ENCODE results near the gene SLC44A2.

Gene SLC44A2

DNA sequence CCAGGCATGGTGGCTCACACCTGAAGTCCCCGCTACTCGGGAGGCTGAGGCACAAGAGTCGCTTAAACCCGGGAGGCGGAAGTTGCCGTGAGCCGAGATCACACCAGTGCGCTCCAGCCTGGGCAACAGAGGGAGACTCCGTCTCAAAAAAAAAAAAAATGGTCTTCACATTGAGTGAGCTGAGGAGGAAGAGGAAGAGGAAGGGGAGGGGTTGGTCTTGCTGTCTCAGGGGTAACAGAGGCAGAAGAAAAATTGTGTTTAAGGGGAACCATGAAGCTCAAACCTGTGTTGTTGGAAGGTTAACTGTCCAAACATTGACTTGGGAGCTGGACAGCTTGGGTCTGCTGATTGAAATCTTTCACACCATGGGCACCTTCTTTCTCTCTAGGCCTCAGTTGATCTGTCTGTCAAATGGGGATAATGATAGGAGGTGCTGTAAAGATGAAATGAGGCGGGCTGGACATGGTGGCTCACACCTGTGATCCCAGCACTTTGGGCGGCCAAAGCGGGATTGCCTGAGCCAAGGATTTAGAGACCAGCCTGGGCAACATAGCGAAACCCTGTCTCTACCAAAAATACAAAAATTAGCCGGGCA lies 9.8 kb upstream of the SLC44A2 start:
- no peak for DNase-seq (ENCODE audit: low read depth in 2 of 2)

DNA sequence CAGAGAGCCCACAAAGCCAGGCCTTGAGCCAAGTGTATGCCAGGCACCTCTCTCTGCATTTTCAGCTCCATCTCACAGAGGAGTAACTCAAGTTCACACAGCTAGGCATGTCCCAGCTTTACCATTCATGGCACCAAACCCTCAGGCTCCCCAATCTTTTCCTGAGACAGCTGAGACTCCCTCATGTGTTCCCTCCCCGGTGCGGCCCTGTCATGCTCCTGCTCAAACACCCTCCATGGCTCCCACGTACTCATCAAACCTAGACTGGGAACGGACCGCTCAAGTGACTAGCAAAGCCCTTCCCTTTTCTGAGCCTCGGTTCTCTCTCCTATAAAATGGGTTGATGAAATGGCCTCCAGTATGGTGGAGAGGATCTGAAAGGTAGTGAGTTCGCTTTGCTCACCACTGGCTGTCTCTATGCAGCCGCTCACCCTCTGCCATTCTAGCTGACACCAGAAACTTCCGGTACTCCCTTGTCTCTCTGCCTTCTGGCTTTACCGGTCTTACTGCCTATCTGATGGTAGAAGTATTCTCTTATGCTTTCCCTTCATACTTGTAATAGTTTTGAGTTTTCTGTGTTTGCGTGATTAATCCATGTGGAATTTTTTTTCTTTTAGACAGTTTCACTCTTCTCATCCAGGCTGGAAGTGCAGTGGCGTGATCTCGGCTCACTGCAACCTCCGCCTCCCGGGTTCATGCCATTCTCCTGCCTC lies 7.8 kb upstream of the SLC44A2 start:
- no peak for DNase-seq (ENCODE audit: low read depth in 2 of 2)

DNA sequence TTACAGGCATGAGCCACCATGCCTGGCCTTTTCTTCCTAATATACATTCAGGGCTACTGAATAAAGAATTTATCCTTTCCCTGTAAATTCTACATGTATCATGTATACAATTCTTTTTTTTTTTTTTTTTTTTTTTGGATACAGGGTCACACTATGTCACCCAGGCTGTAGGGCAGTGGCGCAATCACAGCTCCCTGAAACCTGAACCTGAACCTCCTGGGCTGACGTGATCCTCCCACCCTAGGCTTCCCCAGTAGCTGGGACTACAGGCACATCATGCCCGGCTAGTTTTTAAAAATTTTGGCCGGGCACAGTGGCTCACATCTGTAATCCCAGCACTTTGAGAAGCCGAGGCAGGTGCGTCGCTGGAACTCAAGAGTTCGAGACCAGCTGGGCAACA lies 6.5 kb upstream of the SLC44A2 start:
- no peak for DNase-seq (ENCODE audit: low read depth in 2 of 2)

DNA sequence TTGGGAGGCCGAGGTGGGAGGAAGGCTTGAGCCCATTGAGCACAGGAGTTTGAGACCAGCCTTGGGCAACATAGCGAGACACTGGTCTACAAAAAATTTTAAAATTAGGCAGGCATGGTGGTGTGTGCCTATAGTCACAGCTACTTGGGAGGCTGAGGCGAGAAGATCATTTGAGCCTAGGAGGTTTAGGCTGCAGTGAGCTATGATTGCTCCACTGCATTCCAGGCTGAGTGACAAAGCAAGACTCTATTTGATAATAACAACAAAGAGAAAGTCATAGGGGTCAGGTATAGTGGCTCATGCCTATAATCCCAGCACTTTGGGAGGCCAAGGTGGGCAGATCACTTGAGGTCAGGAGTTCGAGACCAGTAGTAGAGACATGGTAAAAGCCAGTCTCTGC lies 4.6 kb upstream of the SLC44A2 start:
- DNase-seq (ENCODE audit: low read depth in 2 of 2), result no peak

DNA sequence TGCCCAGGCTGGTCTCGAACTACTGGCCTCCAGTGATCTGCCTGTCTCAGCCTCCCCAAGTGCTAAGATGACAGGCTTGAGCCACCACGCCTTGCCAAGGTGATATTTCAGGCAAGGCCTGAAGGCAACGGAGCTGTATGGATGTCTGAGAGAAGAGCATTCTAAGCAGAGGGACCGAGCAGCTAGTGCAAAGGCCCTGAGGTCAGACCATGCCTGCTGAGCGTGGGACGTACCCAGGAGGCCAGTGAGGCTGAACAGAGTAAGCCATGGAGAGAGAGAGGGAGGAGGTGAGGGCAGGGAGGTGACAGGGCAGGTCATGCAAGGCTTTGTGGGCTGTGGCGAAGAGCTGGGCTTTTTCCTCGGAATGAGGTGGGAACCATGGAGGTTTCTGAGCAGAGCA lies 3.4 kb upstream of the SLC44A2 start:
- DNase-seq (ENCODE audit: low read depth in 2 of 2), result no peak

DNA sequence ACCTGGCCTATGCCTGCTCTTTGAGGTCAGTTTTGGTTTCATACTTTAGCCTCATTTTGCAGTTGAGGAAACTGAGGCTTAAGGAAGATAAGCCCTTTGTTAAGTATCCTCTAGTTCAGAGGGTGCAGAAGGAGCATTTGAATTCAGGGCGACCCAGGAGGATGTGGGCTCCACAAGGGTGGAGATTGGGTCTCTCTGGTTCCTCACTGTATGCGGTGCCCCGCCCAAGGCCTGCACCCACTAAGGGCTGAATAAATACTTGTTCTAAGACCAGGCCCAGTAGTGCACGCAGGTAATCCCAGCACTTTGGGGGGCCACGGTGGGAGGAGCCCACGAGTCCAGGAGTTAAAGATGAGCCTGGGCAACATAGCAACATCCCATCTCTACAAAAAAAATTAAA lies 768 bp upstream of the SLC44A2 start:
- DNase-seq (ENCODE audit: low read depth in 2 of 2), result no peak

DNA sequence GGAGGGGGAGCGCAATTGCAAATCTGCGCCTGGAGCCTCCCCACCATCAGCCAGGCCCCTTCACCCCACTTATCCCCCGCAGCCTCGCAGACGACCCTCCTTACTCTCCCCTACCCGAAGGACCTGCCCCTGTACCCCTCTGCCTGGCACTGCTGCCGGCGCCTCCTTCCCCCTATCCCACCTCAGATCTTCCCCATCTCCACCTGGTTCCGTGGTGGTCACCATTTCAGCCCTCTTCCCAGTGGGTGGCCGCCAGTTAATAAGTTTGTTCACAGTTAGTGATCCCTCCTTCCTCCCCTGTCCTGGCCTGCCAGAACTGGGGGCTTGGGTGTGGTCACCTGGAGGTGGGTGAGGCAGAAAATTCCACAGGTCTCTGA lies 397 bp downstream of the SLC44A2 start:
- DNase-seq (ENCODE audit: low read depth in 2 of 2), result no peak

DNA sequence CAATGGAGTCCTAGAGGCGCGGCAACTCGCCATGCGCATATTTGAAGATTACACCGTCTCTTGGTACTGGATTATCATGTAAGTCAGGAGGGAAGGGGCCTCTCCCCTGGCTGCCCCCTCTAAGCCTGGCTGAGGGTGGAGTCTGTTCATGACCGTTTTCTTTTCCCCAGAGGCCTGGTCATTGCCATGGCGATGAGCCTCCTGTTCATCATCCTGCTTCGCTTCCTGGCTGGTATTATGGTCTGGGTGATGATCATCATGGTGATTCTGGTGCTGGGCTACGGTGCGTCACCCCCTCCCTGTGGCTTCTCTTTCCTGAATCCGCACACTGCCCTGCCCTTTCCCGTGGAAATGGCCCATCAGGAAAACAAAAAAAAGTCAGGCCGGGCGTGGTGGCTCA lies 6.5 kb downstream of the SLC44A2 start:
- DNase-seq (ENCODE audit: low read depth in 2 of 2), result no peak

DNA sequence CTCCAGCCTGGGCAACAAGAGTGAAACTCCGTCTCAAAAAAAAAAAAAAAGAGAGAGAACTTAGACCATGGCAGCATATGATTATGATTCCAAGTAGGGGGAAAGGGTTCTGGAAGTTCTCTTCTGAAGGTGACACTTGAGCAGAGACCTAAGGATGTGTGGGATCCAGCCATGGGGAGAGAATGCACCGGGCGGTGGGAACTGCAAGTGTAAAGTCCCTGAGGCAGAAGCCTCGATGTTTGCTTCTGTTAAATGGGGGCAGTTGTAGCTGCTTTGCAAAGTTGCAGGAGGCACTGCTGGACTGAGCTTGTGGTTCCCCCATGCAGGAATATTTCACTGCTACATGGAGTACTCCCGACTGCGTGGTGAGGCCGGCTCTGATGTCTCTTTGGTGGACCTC lies 9.1 kb downstream of the SLC44A2 start:
- no peak for DNase-seq (ENCODE audit: low read depth in 2 of 2)

DNA sequence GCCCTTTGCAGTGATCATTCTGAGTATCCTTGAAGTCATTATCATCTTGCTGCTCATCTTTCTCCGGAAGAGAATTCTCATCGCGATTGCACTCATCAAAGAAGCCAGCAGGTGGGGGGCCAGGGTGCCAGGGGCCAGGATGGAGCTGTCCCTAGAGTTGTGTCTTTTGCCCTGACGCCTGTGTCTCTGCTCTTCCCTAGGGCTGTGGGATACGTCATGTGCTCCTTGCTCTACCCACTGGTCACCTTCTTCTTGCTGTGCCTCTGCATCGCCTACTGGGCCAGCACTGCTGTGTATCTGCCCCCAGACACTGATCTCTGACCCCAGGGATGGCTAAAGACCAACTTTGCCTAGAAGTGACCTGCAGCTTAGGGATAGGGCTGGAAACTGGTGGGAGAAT lies 9.6 kb downstream of the SLC44A2 start:
- DNase-seq (ENCODE audit: low read depth in 2 of 2), result no peak

DNA sequence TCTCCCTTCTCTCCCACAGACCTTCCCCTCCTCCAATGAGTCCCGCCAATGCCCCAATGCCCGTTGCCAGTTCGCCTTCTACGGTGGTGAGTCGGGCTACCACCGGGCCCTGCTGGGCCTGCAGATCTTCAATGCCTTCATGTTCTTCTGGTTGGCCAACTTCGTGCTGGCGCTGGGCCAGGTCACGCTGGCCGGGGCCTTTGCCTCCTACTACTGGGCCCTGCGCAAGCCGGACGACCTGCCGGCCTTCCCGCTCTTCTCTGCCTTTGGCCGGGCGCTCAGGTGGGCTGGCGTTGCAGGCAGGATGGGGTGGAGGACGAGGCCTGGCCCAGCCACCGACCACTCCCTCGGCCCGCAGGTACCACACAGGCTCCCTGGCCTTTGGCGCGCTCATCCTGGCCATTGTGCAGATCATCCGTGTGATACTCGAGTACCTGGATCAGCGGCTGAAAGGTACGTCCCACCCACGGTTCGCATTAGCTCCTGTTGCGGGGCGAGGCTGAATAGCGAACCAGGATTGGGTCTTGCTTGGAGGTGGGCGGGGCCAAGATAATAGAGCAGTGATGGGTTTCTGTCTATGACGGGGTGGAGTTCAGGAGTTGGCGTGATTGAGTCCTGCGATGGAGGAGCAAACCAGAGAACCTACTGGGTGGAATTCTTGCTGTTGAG lies 11.1 kb downstream of the SLC44A2 start:
- no peak for DNase-seq (ENCODE audit: low read depth in 2 of 2)

DNA sequence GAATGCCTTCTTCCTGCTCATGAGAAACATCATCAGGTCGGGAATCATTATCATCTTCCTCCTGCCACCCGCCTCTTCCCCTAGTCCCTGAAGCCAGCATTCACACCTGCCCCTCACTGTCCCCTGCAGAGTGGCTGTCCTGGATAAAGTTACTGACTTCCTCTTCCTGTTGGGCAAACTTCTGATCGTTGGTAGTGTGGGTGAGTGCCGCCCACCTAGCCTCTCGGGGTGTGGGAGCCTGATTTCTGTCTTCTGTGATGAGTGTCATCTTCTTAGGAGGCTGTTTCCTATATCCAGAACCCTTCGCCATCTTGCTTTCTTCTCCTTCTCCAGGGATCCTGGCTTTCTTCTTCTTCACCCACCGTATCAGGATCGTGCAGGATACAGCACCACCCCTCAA lies 12.5 kb downstream of the SLC44A2 start:
- no peak for DNase-seq (ENCODE audit: low read depth in 2 of 2)

DNA sequence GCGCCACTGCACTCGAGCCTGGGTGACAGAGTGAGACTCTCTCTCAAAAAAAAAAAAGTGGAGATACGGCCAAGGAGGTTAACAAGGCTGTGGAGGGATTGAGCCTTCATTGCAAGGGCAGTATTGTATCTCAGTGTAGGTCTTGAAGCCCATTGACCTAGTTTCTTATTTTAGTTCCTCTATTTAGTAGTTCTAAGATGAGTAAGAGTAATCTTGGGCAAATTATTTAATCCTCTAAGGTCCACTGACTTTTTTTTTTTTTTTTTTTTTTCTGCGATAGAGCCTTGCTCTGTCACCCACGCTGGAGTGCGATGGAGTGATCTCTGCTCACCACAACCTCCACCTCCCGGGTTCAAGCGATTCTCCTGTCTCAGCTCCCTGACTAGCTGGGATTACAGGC lies 14.5 kb downstream of the SLC44A2 start:
- DNase-seq (ENCODE audit: low read depth in 2 of 2), result no peak

DNA sequence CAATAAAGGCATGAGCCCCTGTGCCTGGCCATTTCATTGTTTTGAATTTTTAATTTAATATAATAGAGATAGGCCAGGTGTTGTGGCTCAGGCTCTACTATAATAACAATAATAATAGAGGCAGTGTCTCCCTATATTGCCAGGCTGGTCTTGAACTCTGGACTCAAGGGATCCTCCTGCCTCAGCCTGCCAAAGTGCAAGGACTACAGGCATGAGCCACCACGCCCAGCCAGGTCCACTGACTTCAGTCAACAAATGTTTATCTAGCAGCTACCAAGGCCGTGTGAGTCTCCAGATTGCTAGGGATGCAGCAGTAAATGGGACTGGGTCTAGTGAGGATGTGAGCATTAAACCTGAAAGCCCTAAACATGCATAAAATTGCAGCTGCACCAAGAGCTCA lies 15.0 kb downstream of the SLC44A2 start:
- DNase-seq (ENCODE audit: low read depth in 2 of 2), result no peak

DNA sequence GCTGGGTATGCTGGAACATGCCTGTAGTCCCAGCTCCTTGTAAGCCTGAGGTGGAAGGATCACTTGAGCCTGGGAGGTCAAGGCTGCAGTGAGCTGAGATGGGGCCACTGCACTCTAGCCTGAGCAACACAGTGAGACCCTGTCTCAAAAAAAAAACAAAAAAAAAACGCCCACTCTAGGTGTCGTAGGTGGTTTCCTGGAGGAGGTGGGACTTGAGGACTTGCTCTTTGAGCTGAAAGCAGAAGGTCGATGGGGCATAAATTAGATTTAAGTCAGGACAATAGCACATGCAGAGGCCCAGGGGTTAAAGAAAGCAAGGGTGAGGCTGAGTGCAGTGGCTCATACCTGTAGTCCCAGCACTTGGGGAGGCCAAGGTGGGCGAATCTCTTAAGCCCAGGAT lies 15.9 kb downstream of the SLC44A2 start:
- DNase-seq (ENCODE audit: low read depth in 2 of 2), result no peak

DNA sequence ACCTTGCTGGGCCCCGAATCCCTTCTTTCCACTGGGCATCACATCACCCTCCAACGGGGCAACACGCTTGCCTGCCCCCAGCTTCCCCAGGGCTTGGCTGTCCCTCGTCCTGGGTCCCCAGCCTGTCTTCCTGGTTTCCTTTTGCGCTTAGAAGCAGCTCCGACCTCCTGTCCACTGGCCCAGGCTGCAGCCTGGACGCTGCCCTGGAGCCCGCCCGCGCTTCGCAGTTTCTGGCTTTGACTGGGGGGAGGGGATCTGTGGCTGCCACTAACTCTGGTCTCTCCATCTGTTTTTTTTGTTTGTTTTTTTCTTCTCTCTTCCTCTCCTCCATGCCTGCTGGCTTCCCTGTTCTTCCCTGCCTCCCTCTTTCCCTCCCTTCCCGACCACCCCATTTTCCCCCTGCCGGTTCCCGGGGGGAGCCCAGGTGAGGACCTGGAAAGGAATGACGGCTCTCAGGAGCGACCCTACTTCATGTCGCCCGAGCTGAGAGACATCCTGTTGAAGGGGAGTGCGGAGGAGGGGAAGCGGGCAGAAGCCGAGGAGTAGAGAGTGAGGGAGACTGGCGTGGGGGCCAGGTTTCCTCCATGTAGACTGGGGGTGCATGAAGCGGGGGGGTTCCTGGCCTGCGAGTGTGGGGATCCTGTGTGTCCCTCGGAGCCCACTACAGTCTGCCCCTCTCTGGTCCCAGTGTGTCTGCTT lies 17.3 kb downstream of the SLC44A2 start:
- DNase-seq (ENCODE audit: low read depth in 2 of 2), result no peak

DNA sequence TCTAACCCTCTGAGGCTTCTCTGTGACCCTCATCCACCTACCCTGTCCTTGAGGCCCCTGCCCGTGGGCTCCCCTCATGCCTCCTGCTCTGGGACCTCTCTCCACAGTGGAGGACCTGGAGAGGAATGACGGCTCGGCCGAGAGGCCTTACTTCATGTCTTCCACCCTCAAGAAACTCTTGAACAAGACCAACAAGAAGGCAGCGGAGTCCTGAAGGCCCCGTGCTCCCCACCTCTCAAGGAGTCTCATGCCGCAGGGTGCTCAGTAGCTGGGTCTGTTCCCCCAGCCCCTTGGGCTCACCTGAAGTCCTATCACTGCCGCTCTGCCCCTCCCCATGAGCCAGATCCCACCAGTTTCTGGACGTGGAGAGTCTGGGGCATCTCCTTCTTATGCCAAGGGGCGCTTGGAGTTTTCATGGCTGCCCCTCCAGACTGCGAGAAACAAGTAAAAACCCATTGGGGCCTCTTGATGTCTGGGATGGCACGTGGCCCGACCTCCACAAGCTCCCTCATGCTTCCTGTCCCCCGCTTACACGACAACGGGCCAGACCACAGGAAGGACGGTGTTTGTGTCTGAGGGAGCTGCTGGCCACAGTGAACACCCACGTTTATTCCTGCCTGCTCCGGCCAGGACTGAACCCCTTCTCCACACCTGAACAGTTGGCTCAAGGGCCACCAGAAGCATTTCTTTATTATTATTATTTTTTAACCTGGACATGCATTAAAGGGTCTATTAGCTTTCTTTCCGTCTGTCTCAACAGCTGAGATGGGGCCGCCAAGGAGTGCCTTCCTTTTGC lies 18.0 kb downstream of the SLC44A2 start:
- DNase-seq (ENCODE audit: low read depth in 2 of 2), result no peak

DNA sequence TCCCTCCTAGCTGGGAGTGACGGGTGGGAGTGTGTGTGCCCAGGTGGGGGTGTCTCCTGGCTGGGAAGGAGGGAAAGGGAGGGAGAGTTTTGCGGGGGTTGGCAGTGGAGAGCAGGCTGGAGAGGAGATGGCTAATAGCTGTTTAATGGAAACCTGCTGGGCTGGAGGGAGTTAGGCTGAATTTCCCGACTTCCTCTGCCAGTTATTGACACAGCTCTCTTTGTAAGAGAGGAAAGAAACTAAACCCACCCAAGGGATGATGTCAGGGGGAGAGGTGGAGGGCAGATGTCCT lies 18.6 kb downstream of the SLC44A2 start:
- no peak for DNase-seq (ENCODE audit: low read depth in 2 of 2)

DNA sequence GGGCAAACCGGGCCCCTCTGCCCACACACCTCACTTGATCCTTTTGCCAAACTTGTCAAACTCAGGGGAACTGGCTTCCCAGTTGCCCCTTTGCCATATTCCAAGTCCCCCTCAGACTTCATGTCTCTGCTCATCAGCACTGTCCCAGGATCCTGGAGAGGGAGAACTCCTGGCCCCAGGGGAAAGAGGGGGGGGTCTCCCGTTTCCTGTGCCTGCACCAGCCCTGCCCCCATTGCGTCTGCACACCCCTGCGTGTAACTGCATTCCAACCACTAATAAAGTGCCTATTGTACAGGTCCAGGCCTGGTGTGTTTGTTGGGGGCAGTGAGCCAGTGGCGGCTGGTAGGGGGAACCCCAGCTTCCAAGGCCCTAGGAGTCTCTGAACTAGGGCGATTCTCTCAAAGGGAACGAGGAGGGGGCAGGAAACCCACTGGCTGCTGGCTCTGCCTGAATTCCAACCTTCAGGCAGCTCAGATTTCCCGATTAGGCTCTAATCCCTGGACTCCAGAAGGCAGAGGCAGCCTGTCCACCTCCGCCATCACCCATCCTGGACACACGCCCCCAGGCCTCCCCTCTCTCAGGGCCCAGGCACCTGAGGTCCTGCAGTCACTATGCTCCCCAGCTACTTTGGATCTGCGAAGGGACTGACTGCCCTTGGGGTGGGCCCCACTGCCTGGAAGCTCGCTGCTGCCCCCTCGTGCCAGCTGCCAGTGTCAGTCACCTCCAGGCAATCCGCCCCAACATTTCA lies 19.1 kb downstream of the SLC44A2 start:
- peak; percentile 78 to 80 for DNase-seq (ENCODE audit: low read depth in 2 of 2)

DNA sequence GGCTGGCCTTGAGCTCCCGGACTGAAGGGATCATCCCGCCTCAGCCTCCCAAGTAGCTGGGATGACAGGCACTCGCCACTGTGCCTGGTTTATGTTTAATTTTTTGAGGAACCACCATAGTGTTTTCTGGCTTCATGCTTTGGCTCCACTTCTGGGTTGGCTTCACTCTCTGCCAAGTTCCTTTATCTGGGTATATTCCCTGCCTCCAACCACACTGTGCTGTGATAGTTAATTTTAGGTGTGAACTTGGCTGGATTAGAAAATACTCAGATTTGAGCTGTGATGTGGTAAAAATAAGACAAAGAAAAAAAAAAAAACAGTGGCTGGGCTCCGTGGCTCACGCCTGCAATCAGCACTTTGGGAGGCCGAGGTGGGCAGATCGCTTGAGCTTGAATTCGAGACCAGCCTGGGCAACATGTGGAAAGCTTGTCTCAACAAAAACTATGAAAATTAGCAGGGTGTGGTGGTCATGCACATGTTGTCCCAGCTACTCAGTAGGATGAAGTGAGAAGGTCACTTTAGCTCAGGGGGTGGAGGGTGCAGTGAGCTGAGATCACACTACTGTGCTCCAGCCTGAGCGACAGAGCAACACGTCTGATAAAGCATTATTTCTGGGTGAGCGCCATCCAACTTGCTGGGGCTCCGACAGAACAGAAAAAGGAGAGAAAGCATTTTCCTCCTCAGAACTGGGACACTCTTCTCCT lies 21.3 kb downstream of the SLC44A2 start:
- no peak for DNase-seq (ENCODE audit: low read depth in 2 of 2)

DNA sequence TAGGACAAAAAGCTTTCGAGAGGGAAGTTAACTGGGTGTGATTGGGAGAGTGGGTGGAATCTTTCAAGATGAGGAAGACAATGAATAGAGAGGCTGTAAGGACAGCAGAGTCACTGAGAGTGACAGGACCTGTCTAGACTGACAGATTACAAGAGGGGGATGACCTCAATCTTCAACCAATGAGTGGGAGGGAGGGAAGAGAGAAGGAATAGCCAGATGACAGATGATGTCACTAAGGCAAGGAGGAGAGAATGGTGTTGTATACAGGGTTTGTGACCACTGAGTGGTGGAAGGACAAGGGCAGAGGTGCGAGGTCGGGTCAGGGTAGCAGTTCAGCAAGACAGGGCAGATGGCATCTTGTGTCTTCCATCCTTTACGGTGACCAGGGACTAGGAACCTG lies 23.0 kb downstream of the SLC44A2 start:
- DNase-seq (ENCODE audit: low read depth in 2 of 2), result no peak

Measured in stimulated activated CD4-positive, alpha-beta T cell treated with anti-CD3 and anti-CD28 coated beads, Interleukin-4, amount 100 ng/mL, for 48 hours (primary cell).